ENCODE measurements around the gene TXNRD2. TPM values are rescaled to one million over a fixed set of nuclear protein-coding genes. Genes with fewer than 3 reads are reported as not detected.

TXNRD2 gene
- total RNA-seq, 2 experiments from 2014 or later = 24.7 to 28.9 TPM

DNA sequence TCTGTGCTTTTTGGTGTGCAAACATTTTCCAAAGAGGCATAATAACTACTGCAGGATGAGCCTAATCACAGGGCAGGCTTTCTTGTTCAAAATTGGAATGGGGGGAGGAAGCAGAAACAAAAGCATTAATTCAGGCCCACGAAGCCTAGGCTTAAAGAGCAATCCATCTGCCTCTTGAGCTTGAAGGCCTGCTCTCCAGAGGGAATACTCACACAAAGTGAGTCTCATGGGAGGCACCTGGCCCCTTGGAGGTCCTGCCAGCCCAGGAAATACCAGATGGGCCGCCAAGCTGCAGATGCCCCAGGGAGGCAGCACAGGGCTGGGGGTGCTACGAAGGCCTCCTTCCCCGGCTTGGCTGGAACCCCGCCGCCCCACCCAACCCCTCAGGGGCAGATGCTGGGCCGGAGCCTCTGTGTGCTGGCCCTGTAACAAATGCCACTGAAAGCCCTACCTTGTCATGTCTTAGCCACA lies 39.3 kb downstream of the TXNRD2 start:
- Histone ChIP-seq H3K36me3 (ENCODE audit: insufficient read depth, low read length) (no peaks in the 10 kb centered on the region), H3K9me2 (ENCODE audit: insufficient read depth, low read length) (no peaks in the 10 kb centered on the region), H3K4me1 (ENCODE audit: insufficient read depth, low read length, poor library complexity, severe bottlenecking) (peaks cover 11% of the 10 kb centered on the region), H3K4me2 (ENCODE audit: low read length) (no peak overlapping the region), H2AFZ (ENCODE audit: low read length) (no peak overlapping the region), H3K4me3 (ENCODE audit: low read depth, low read length, poor library complexity, severe bottlenecking) (no peak overlapping the region), H3K9me3 (ENCODE audit: low read length) (no peaks in the 10 kb centered on the region), H4K20me1 (ENCODE audit: insufficient read depth, low read length) (no peaks in the 10 kb centered on the region), H3K27ac (ENCODE audit: low read depth, low read length, poor library complexity, severe bottlenecking) (no peak overlapping the region), H3K79me2 (ENCODE audit: insufficient read depth, low read depth, low read length) (no peaks in the 10 kb centered on the region)
- BruUV-seq (replicated peaks) = no TSS peak
- TF ChIP-seq CTCF (conservative IDR thresholded peaks at IDR 0.05; ENCODE audit: low read length) (no peak), EZH2phosphoT487 (IDR thresholded peaks at IDR 0.05; ENCODE audit: borderline replicate concordance, low read depth, low read length) (no peak)
- no peak for DNase-seq (ENCODE audit: low spot score)
- POLR2A ChIA-PET = interaction anchor here (0.6 kb wide), 1 partner anchor 529 kb away, joined by 3 read pairs; no protein-coding TSS in a partner anchor
- intact Hi-C loops (cut with micrococcal nuclease; ENCODE audit: unreplicated experiment) = no loop called here
- CTCF ChIA-PET (ENCODE audit: unreplicated experiment) = no interaction called here

GRCh38 chr22:19901577-19902244 lies 39.9 kb downstream of the TXNRD2 start:
- no TSS peak for BruUV-seq (replicated peaks)

More at GRCh38 chr22:19901577-19902244, 39.9 kb downstream of the TXNRD2 start:
- intact Hi-C loops (cut with micrococcal nuclease; ENCODE audit: unreplicated experiment) = no loop called here
- no peak for TF ChIP-seq CTCF (conservative IDR thresholded peaks at IDR 0.05; ENCODE audit: low read length)
- TF ChIP-seq EZH2phosphoT487 (IDR thresholded peaks at IDR 0.05; ENCODE audit: borderline replicate concordance, low read depth, low read length) = no peak
- no peak for DNase-seq (ENCODE audit: low spot score)
- no peak overlapping the region for H3K4me2 ChIP-seq (ENCODE audit: low read length)
- no peaks in the 10 kb centered on the region for H3K9me2 ChIP-seq (ENCODE audit: insufficient read depth, low read length)
- no peaks in the 10 kb centered on the region for H3K36me3 ChIP-seq (ENCODE audit: insufficient read depth, low read length)
- no peak overlapping the region for H3K4me3 ChIP-seq (ENCODE audit: low read depth, low read length, poor library complexity, severe bottlenecking)
- no peaks in the 10 kb centered on the region for H3K9me3 ChIP-seq (ENCODE audit: low read length)
- POLR2A ChIA-PET = interaction anchor here (1.0 kb wide), 1 partner anchor 46 kb away, joined by 3 read pairs; no protein-coding TSS in a partner anchor
- no peaks in the 10 kb centered on the region for H4K20me1 ChIP-seq (ENCODE audit: insufficient read depth, low read length)
- CTCF ChIA-PET (ENCODE audit: unreplicated experiment) = no interaction called here
- no peaks in the 10 kb centered on the region for H3K79me2 ChIP-seq (ENCODE audit: insufficient read depth, low read depth, low read length)
- no peak overlapping the region for H2AFZ ChIP-seq (ENCODE audit: low read length)
- no peak overlapping the region for H3K27ac ChIP-seq (ENCODE audit: low read depth, low read length, poor library complexity, severe bottlenecking)
- peaks cover 17% of the 10 kb centered on the region for H3K4me1 ChIP-seq (ENCODE audit: insufficient read depth, low read length, poor library complexity, severe bottlenecking)

Data from OCI-LY7 (cell line).